Activated CD8-positive, alpha-beta memory T cell treated with anti-CD3 and anti-CD28 coated beads for 36 hours (primary cell): Measurements from ENCODE around the gene APOC3. TPM values are rescaled to one million over a fixed set of nuclear protein-coding genes. Genes with fewer than 3 reads are reported as not detected.

Source experiments
- CTCF ChIA-PET: fragments of 350-600 bp; sonication (Branson Sonifier 250); formaldehyde crosslinking; loops from one replicate; lab custom pipeline; 2021; ENCODE audit warnings: antibody characterized with exemption; lab: Charles Lee
- POLR2A ChIA-PET: fragments of 350-600 bp; sonication (Branson Sonifier 250); formaldehyde crosslinking; loops from one replicate; lab custom pipeline; 2021; ENCODE audit warnings: antibody characterized with exemption; lab: Charles Lee
- total RNA-seq, 2 experiments: library from RNA; stranded (reverse); gene quantifications; one replicate each; pipeline ENCODE4 v1.2.3, GENCODE V29; 2021

The APOC3 gene
- total RNA-seq, 2 experiments from 2014 or later, result not detected

DNA sequence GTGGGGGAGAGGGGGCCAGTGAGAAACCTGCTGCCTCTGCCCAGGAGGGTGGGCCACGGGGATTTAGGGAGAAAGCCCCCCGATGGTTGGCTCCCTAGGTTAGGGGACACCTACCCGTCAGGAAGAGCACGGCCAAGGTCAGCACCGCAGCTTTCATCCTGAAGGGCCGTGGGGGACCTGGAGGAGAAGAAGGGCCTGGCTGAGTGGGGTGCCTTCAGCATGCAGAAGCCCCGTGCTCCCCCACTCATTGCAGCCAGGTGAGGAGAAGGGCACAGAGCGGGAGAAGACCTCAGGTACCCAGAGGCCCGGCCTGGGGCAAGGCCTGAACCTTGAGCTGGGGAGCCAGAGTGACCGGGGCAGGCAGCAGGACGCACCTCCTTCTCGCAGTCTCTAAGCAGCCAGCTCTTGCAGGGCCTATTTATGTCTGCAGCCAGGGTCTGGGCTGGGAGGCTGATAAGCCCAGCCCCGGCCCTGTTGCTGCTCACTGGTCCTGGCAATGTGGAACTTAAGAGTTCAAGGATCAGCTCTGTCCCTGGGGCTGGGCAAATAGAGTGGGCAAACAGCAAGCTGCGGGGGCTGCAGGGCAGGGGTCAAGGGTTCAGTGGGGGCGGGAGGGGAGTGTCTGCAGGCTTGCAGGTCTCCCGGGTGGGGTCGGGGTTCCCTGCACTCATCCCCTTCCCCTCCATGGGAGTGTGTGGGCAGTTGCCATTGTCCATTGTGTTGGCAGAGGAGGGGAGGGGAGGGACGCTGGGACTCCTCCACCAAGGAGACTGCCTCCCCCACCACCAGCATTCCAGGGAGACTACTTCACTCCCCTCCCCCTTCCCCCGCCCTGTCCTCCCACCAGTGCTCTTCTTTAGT lies 7.8 kb downstream of the APOC3 start, which contains the start of gene APOA1:
APOA1 (minus strand) TSS at position 392 of the 861 bp plus-strand sequence; CDS start at position 157, 235 bp downstream.
- ChIA-PET POLR2A (no interaction called here), CTCF (interaction anchor here (1.0 to 2.8 kb wide), 6 partner anchors 14 to 271 kb away, joined by 3 to 56 read pairs (median 8); partner anchors contain the start of genes APOA4 and APOA5)

DNA sequence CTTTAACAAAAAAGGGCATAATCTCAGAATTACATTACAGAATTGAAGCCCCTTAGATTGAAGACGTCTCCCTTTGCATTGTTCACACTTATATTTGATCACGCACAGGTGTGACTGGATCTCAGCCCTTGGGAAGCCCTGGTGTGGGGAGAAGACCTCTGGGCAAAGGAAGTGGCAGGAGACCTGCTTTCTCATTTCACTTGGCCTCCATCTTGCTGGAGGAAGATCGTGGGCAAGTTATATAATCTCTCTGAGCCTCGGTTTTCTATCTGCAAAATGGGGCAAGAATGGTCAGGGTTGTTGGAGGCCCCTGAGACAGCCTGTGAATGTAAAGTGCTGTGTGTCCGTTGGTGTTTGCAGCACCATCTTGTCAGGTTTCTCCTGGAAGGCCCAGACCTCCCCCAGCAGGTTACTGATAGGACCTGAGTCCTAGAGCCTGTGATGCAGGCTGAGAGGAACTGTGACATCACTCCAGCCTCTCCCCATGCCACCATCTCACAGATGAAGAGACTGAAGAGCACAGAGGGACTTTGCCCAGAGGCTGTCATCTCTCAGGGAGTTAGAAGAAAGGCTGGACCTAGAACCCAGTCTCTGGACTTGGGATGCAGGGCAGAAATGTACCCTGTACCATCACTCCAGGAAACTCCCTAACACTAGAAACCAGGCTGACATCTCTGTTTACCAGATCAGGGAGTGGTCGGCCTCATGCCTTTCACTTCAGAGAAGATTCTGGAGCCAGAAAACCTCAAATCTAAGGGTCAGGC lies 8.8 kb downstream of the APOC3 start:
- POLR2A ChIA-PET, result no interaction called here
- CTCF ChIA-PET, result no interaction called here

DNA sequence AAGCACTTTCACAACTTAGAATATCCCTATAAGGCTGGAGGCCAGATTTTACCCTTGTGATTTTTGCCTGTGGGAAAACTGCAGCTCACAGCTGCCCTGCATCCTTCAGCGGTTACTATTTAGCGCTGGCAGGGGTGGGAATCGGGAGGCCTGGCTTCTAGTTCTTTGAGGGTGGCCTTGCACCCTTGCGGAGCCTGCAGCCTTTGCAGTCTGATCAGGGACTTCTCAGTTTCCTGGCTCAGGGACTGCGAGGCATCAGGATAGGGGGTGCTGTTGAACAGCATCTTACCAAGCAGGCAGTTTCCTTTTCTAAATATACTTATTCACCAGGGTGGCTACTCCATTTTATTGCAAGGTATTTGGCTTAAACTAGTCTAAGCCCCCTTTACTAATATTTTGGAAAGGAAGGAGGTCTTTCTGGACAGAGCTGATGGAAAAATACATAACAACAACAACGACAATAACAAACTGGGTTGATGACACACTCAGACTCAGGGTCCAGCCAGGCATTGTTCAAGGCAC lies 10.6 kb downstream of the APOC3 start:
- POLR2A ChIA-PET, result no interaction called here
- CTCF ChIA-PET, result no interaction called here

DNA sequence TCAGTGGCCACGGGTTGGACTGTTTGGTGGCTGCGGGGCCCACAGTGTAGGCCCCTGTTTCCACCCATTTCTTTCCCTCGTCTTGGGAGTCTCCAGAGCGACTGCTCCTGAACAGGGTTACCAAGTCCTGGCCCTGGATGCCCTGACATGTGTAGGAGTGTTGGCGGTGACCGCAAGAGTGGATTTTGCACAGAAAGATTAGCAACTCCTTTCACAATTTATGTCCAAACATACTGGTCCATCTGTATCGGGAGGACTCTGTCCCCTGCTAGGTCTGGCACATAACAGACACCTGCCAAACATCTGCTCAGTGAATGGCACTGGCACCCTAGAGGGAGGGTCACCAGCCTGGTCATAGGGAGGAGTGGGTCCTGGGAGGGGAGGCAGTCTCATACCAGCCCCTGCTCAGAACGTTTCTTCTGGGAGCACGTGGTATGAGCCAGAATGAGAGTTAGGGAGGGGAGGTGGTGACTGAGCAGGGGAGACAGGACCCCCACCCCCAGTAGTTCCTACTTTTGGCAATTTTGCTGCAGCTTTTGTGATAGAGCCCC lies 11.1 kb downstream of the APOC3 start:
- CTCF ChIA-PET, result interaction anchor here (0.9 kb wide), 1 partner anchor 15 kb away, joined by 3 read pairs; no protein-coding TSS in a partner anchor
- POLR2A ChIA-PET, result no interaction called here

DNA sequence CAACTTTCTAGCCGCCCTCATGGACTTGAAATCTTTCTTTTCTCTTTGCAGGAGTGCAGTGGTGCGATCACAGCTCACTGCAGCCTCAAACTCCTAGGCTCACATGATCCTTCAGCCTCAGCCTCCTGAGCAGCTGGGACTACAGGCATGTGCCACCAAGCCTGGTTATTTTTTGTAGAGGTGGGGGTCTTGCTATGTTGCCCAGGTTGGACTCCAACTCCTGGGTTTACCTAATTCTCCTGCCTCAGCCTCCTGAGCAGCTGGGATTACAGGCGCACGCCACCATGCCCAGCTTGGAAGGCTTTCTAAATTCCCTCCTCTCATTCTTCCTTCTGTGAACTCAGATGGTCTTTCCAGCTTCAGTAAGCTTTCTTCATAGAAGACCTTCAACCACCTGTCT lies 12.4 kb downstream of the APOC3 start:
- POLR2A ChIA-PET, result no interaction called here
- CTCF ChIA-PET, result no interaction called here

DNA sequence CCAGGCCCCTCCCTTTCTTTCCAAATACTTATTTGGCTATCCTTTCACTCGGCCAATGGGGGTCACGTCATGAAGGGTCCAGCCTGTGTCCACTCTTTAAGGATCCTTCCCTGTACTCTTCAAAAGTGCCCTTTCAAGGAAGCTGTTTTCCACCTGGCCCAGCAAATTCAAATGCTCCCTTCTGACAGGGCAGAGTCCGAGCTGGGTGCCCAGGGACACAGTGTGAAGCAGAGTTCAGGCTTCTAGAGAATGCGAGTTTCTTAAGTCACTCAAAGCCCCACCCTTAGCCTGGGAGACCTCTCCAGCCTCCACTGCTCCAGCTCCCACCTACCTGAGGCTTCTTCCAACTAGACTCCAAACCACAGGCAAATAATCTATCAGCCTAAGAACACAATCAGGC lies 13.2 kb downstream of the APOC3 start:
- POLR2A ChIA-PET, result no interaction called here
- CTCF ChIA-PET, result no interaction called here

DNA sequence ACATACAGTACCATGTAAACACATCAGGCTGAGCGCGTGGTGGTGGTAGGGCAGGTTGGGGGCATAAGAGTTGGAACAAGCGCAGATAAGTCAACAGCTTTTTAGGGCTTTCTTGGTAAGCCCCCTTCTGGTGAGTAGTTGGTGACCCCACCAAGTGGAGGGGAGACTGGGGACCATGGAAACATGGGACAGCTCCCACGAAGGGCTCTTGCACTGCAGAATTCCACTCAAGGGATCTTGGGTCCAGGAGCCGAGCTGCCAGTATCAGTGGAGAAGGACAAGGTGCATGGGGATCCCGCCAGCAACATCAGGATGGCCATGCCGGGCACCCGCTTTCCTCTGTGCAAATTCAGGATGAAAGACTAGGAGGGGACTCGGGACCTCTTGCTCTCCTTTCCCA lies 14.0 kb downstream of the APOC3 start:
- ChIA-PET CTCF (no interaction called here), POLR2A (no interaction called here)

DNA sequence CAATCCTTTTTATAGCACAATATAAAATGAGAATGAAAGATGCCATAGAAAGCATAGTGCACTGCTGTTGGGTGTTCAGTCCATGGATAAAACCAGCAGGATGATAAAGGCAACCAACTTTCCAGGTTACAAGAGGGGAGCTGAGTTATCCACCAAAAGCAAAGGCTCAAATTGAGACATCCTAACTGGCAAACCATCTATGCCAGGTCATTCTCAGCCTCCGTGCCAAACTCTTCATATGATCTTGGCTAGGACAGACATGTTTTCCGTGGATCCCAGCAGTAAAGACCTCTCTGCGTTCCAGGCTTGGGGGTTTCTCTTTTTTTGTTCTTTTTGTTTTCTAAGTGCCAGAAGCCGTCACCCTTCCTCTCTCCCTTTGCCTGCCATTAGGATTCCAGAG lies 15.0 kb downstream of the APOC3 start:
- POLR2A ChIA-PET, result no interaction called here
- CTCF ChIA-PET, result no interaction called here

DNA sequence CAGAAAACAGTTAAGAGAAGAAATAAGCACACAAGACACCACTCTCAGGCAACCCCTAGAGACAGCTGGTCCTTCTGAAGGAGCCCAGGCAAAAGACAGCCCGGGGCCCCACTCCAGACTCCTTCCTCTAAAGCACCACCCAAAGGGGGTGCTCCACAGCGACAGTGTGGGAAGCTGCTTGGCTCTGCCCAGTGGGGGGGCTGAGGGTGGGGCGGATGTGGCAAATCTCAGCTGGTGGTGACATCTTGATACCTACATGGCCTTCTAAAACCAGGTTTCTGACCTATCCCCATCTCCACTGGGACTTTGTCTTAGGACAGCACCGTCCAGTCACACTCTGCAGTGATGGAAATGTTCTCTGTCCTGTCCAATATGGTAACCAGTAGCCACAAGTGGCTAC lies 17.9 kb downstream of the APOC3 start:
- CTCF ChIA-PET, result interaction anchor here (1.1 kb wide), 1 partner anchor 384 kb away, joined by 3 read pairs; the partner anchor contains the start of genes PCSK7 and RNF214
- POLR2A ChIA-PET, result no interaction called here

DNA sequence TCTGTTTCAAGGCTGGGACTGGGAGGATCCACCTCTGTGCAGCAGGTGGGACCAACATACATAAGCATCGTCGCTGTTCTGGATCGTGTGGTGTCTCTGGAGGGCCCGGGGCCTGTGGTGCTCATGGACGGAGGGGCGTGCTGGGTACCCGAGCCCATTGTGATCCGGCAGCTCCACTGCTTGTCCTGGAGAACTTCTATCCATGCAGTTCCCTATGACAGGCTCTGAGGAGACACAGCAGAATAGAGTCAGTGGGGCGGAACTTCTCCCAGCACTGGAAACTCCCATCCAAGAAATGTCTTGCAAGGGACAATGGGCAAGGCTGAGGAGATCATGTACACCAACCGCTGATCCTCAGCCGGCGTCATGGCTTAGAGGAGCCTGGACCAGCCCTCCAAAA lies 19.4 kb downstream of the APOC3 start:
- POLR2A ChIA-PET, result no interaction called here
- CTCF ChIA-PET, result interaction anchor here (1.5 kb wide), 1 partner anchor 13 kb away, joined by 5 read pairs; no protein-coding TSS in a partner anchor

DNA sequence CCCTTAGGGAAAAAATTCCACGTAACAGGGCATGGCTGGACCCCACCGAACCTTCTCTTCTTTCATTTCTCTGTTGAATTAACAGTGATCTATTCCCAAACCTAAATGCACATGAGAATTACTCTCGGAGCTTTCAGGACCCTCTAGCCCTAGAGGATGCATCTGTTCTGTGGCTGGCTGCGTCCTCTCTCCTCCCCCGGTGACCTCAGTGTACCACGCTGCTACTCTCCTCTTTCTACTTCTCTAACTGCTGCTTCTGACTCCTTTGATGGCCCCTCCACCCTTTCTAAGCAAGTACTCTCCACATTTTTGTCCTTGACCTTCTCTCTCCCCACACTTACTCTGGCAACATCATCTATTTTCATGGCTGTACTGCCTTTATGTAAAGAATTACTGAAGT lies 19.8 kb downstream of the APOC3 start:
- POLR2A ChIA-PET, result no interaction called here
- CTCF ChIA-PET, result interaction anchor here (1.5 to 3.9 kb wide), 2 partner anchors 13 kb away, joined by 5 to 20 read pairs; partner anchors contain the start of gene APOA1

DNA sequence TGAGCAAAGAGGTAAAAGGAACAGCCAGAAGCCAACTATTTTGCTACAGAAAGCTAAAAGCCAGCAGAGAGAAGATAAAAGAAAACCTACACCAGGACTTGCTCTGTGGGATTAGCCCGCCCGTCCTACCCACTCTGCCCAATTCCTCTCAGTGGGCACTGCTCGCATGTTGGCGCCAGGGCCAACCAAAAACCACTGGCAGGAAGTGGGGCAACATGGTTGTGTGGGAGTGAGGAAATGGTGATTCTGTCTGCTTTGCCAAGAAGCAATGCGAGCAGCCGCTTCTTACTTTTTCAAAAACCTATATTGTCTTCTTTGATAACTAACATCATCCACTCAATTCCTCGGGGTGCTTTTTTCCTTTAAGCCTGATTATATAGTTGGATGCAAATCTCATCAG lies 21.9 kb downstream of the APOC3 start:
- ChIA-PET CTCF (interaction anchor here (1.9 to 3.9 kb wide), 2 partner anchors 15 to 247 kb away, joined by 5 to 20 read pairs; partner anchors contain the start of genes APOA1 and SIK3), POLR2A (interaction anchor here (1.2 kb wide), 1 partner anchor 15 kb away, joined by 4 read pairs; no protein-coding TSS in a partner anchor)

DNA sequence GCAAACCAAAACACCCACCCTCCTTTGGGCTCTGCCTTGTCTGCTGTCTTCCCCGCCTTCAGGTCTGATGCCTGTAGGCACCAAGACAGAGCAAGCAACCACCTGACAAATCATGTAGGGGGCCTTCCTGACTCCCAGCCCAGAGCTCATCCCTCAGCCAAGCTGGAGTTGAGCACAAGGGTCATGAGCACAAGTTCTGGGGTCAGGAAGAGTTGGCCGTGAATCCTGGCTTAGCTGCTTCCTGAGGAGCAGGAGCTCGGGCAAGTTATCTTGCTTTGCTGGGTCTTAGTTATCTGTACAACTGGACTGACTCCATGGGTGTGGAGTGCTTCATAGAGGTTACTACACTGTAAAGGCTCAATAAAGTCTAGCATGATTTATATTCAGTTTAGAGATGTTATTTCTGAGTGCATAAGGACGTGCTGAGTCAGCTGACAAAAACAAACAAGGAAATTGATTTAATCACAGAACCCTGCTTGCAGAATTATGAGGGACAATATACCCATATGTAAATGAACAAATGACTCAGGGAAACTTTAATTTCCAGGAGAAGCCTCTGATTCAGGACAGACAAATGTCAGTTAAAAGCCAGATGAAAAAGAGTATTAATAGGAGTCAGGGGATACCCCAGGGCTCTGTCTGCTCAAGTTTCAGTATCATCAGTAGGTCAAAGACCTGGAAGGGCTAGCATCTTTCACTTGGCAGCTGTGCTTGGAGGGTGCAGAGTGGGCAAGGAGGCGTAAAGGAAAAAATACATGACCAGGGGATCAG lies 22.7 kb downstream of the APOC3 start:
- ChIA-PET CTCF (interaction anchor here (1.7 to 3.9 kb wide), 4 partner anchors 16 to 253 kb away, joined by 5 to 20 read pairs (median 8); partner anchors contain the start of genes APOA1, APOA5 and SIK3), POLR2A (interaction anchor here (0.6 to 1.9 kb wide), 5 partner anchors 17 to 245 kb away, joined by 3 to 7 read pairs (median 4); partner anchors contain the start of gene ZPR1)

DNA sequence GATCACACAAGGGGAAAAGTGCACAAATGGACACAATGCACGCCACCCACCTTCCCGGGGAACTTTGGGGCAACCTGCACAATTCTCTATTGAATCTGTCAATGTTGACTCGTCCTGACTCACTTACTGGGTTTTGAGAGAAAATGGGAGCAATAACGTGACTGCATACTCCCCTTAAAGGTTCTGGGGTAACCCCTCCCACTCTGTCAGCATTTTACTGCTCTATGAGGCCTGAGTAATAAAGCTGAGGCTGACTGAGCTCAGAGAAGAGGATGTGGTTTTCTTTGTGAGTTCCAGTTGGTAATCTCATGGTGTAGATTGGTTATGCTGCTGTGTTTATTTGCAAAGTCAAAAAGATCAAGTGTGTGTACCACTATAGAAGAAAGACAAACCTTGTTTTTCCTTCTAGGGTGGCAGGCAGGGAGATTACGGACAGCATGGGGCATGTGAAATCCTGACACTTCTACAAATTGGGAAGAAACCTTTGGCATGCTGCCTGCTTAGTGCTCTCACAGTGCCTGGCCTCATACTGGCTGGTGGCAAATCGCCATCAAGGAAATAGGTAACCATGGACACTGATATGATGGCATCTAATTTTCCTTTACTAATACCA lies 23.9 kb downstream of the APOC3 start:
- CTCF ChIA-PET, result interaction anchor here (0.8 to 1.9 kb wide), 7 partner anchors 9 to 252 kb away, joined by 3 to 10 read pairs (median 4); partner anchors contain the start of genes APOA5 and SIK3
- POLR2A ChIA-PET, result interaction anchor here (0.6 to 1.9 kb wide), 8 partner anchors 18 to 377 kb away, joined by 3 to 7 read pairs (median 4); partner anchors contain the start of genes SIK3 and ZPR1

DNA sequence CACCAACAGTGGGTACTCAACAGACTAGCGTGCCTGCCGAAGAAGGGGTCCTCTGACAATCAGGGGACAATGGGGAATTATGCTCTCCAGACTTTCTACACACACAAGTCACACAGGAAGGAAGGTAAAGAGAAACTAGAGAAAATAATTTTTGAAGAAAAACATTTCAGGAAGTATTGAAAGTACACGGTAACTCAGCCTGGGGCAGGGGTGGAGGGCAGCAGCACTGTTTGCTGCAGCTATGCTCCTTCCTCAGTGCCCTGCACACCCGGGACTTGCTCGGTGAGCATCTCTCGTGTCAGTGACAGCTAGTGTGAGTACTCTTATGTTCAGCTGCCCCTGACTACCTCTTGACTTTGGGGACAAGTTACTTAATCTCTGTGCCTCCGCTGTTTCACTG lies 25.7 kb downstream of the APOC3 start:
- CTCF ChIA-PET, result interaction anchor here (0.7 to 1.3 kb wide), 3 partner anchors 14 to 65 kb away, joined by 3 read pairs; no protein-coding TSS in a partner anchor
- POLR2A ChIA-PET, result interaction anchor here (0.6 kb wide), 1 partner anchor 256 kb away, joined by 3 read pairs; no protein-coding TSS in a partner anchor

DNA sequence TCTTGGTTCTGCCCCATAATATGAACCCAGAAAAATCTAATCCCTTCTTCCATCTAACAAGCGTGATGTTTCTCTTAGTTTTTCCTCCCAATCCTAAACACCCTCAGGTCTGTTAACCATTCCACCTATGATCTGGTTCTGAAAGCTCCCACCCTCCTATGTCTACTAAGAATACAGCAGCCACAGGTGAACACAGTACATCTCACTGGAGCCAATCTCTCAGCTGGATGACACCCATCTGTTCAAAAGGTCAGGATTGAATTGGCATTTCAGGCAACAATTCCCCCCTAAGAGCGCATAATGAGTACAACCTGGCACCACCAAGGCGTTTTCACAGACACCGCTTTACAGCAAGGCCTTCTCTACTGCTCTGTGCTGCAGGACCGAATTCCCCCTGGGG lies 26.7 kb downstream of the APOC3 start:
- CTCF ChIA-PET, result interaction anchor here (0.9 kb wide), 1 partner anchor 15 kb away, joined by 3 read pairs; no protein-coding TSS in a partner anchor
- POLR2A ChIA-PET, result interaction anchor here (0.5 kb wide), 1 partner anchor 152 kb away, joined by 4 read pairs; no protein-coding TSS in a partner anchor

DNA sequence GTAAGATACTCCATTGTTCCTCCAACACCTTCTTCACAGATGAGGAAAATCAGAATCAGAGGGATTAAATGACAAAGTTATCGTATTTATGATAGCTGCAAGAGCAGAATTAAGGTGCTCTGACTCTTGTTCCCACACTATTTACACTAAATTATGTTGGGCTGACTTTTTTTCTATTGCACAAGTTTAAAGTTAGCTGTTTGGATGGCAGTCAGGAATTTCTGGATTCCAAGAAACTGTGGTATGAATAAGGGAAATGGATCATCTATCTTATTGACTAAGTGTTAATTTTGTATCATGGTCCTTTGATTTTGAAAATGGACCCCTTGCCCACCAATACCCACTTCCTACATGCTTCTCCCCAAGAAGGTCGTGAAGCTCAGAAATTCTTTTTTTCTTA lies 27.6 kb downstream of the APOC3 start:
- ChIA-PET POLR2A (interaction anchor here (0.6 kb wide), 1 partner anchor 1747 kb away, joined by 4 read pairs; no protein-coding TSS in a partner anchor), CTCF (no interaction called here)
